GM23338 (cell line): ENCODE measurements around the gene TMC3. TPM values are rescaled to one million over a fixed set of nuclear protein-coding genes. Genes with fewer than 3 reads are reported as not detected.

ENCODE experiments used
- ATAC-seq: fragments of 200-7000 bp; cut with Tn5 transposase; 3 replicates; pipeline ENCODE4 v1.9.1; 2020
- DNase-seq: peaks from one replicate; pipeline ENCODE4 v3.0.0-alpha.2; 2015; ENCODE audit warnings: low spot score
- H2AFZ ChIP-seq: fragments of 200-600 bp; sonication (generic); 2 replicates; pipeline ENCODE4 v1.8.0; 2016; ENCODE audit warnings: antibody characterized with exemption, mild to moderate bottlenecking, moderate library complexity
- H3F3A ChIP-seq: fragments of 200-600 bp; sonication (generic); replicated peaks from 2 replicates; pipeline ENCODE4 v1.8.0; 2017; ENCODE audit warnings: antibody characterized with exemption, mixed run types, low read depth
- H3K27ac ChIP-seq: fragments of 200-600 bp; sonication (generic); 2 replicates; pipeline ENCODE4 v1.6.1; 2016; ENCODE audit warnings: low read depth
- H3K27me3 ChIP-seq: fragments of 200-600 bp; sonication (generic); 2 replicates; pipeline ENCODE4 v1.8.0; 2016; ENCODE audit warnings: mild to moderate bottlenecking, mixed run types, moderate library complexity; ENCODE audit not compliant: insufficient read depth
- H3K36me3 ChIP-seq: fragments of 200-600 bp; sonication (generic); 2 replicates; pipeline ENCODE4 v1.8.0; 2016; ENCODE audit warnings: mild to moderate bottlenecking; ENCODE audit not compliant: insufficient read depth
- H3K4me1 ChIP-seq: fragments of 200-600 bp; sonication (generic); 2 replicates; pipeline ENCODE4 v1.8.0; 2016; ENCODE audit warnings: mild to moderate bottlenecking, moderate library complexity; ENCODE audit not compliant: insufficient read depth
- H3K4me2 ChIP-seq: fragments of 200-600 bp; sonication (generic); 2 replicates; pipeline ENCODE4 v1.7.1; 2017; ENCODE audit warnings: mixed run types
- H3K4me3 ChIP-seq: fragments of 200-600 bp; sonication (generic); 2 replicates; pipeline ENCODE4 v1.6.1; 2016; ENCODE audit warnings: mixed run types
- H3K79me2 ChIP-seq: fragments of 200-600 bp; sonication (generic); replicated peaks from 2 replicates; pipeline ENCODE4 v1.8.0; 2017; ENCODE audit warnings: mild to moderate bottlenecking; ENCODE audit not compliant: insufficient read depth
- H3K9me2 ChIP-seq: fragments of 200-600 bp; sonication (generic); 2 replicates; pipeline ENCODE4 v1.8.0; 2017; ENCODE audit not compliant: insufficient read depth
- H4K20me1 ChIP-seq: fragments of 200-600 bp; sonication (generic); replicated peaks from 2 replicates; pipeline ENCODE4 v1.8.0; 2017; ENCODE audit warnings: mild to moderate bottlenecking; ENCODE audit not compliant: insufficient read depth
- H3K27ac Mint-ChIP-seq: 2 replicates; pipeline ENCODE4 v1.8.0; 2020; ENCODE audit warnings: inconsistent platforms, mild to moderate bottlenecking, moderate library complexity, mixed read lengths
- H3K27me3 Mint-ChIP-seq: 3 replicates; pipeline ENCODE4 v1.8.0; 2022; ENCODE audit warnings: low read depth, mild to moderate bottlenecking, moderate library complexity, mixed read lengths, inconsistent platforms; ENCODE audit not compliant: insufficient read depth, poor library complexity
- H3K36me3 Mint-ChIP-seq: 3 replicates; pipeline ENCODE4 v1.8.0; 2021; ENCODE audit warnings: low read depth, mild to moderate bottlenecking, inconsistent platforms, moderate library complexity, mixed read lengths
- H3K4me1 Mint-ChIP-seq: 3 replicates; pipeline ENCODE4 v1.8.0; 2020; ENCODE audit warnings: mild to moderate bottlenecking, inconsistent platforms, mixed read lengths
- H3K4me3 Mint-ChIP-seq: 3 replicates; pipeline ENCODE4 v1.8.0; 2021; ENCODE audit warnings: moderate library complexity, mild to moderate bottlenecking, inconsistent platforms, mixed read lengths
- H3K9me3 Mint-ChIP-seq: 3 replicates; pipeline ENCODE4 v1.8.0; 2020; ENCODE audit warnings: moderate library complexity, mild to moderate bottlenecking, inconsistent platforms, mixed read lengths
- CREB1 ChIP-seq: fragments of 250-450 bp; sonication (Bioruptor Pico); IDR thresholded peaks from 2 replicates; pipeline ENCODE4 v1.5.0; 2020; ENCODE audit warnings: low read depth, mild to moderate bottlenecking, moderate library complexity
- CTCF ChIP-seq, 2 experiments: fragments of 200-600 bp in 1 of 2; sonication (generic) in 1 of 2; conservative IDR thresholded peaks; 2 replicates each; pipeline versions ENCODE4 v1.5.1 to v1.6.1; 2016 to 2017; ENCODE audit warnings: antibody characterized with exemption in 2 of 2, low read depth in 2 of 2, mild to moderate bottlenecking in 2 of 2, moderate library complexity in 1 of 2
- EZH2 ChIP-seq: fragments of 200-600 bp; sonication (generic); IDR thresholded peaks from one replicate; pipeline ENCODE4 v1.8.0; 2017; ENCODE audit warnings: antibody characterized with exemption, mild to moderate bottlenecking, low read depth; ENCODE audit not compliant: unreplicated experiment
- EZH2phosphoT487 ChIP-seq: fragments of 200-600 bp; sonication (generic); IDR thresholded peaks from one replicate; pipeline ENCODE4 v1.8.1; 2018; ENCODE audit warnings: antibody characterized with exemption; ENCODE audit not compliant: unreplicated experiment
- JUNB ChIP-seq: IDR thresholded peaks from one replicate; pipeline ENCODE4 v1.6.1; 2016; ENCODE audit warnings: antibody characterized with exemption; ENCODE audit not compliant: unreplicated experiment
- NANOG ChIP-seq: IDR thresholded peaks from 2 replicates; pipeline ENCODE4 v1.6.1; 2016; ENCODE audit warnings: antibody characterized with exemption, borderline replicate concordance
- REST ChIP-seq: IDR thresholded peaks from one replicate; pipeline ENCODE4 v1.6.1; 2018; ENCODE audit warnings: antibody characterized with exemption; ENCODE audit not compliant: unreplicated experiment
- STAT1 ChIP-seq: IDR thresholded peaks from one replicate; pipeline ENCODE4 v1.6.1; 2016; ENCODE audit warnings: antibody characterized with exemption; ENCODE audit not compliant: unreplicated experiment
- ZNF114 ChIP-seq: fragments of 250-450 bp; sonication (Bioruptor Pico); IDR thresholded peaks from 2 replicates; pipeline ENCODE4 v1.5.0; 2020; ENCODE audit warnings: mild to moderate bottlenecking, moderate library complexity
- ZNF462 ChIP-seq: fragments of 250-450 bp; sonication (Bioruptor Pico); IDR thresholded peaks from 2 replicates; pipeline ENCODE4 v1.5.0; 2020; ENCODE audit warnings: mild to moderate bottlenecking, moderate library complexity
- polyA plus RNA-seq: library from polyadenylated mRNA; unstranded; fragments of >200 nt; fragmentation: Nextera tagmentation; extraction: Ambion mirVana; gene quantifications from 2 replicates; pipeline ENCODE4 v1.2.1, GENCODE V29; 2016
- total RNA-seq: library from RNA; depleted of rRNA; stranded (reverse); fragments of >200 nt; shearing (Covaris generic); gene quantifications from 2 replicates; pipeline ENCODE4 v1.2.3, GENCODE V29; 2014

TMC3 gene
- total and polyA plus RNA-seq, 2 experiments from 2014 or later, result 0.10 TPM; not detected in 1

GRCh38 chr15:81303244-81304225, 70.5 kb downstream of the TMC3 start:
- Mint-ChIP-seq H3K27me3 (peaks cover 10% of the 10 kb centered on the region), H3K4me3 (peak overlapping the region; percentile 3; the same call in 1 of the 3 replicates), H3K9me3 (no peaks in the 10 kb centered on the region), H3K27ac (peak overlapping the region; percentile 85; the same call in 1 of the 2 replicates), H3K4me1 (peaks cover 30% of the 10 kb centered on the region), H3K36me3 (no peaks in the 10 kb centered on the region)
- Histone ChIP-seq H2AFZ (no peak overlapping the region), H3K4me1 (peaks cover 15% of the 10 kb centered on the region; the same call in 1 of the 2 replicates), H3F3A (no peaks in the 10 kb centered on the region), H3K4me3 (no peak overlapping the region), H3K9me2 (no peaks in the 10 kb centered on the region; the same call in 1 of the 2 replicates), H4K20me1 (no peaks in the 10 kb centered on the region; the same call in 1 of the 2 replicates), H3K36me3 (no peaks in the 10 kb centered on the region), H3K79me2 (no peaks in the 10 kb centered on the region), H3K27ac (no peak overlapping the region), H3K4me2 (0 out of 2 replicates have a peak overlapping the region, but pooled peaks have one; percentile 4), H3K27me3 (no peaks in the 10 kb centered on the region)
- TF ChIP-seq REST, result no peak
- TF ChIP-seq EZH2phosphoT487, result no peak
- no peak for TF ChIP-seq JUNB
- no peak for TF ChIP-seq STAT1
- TF ChIP-seq CTCF (conservative IDR thresholded peaks at IDR 0.05; ENCODE audit: low read depth in 2 of 2), result no peak
- TF ChIP-seq EZH2, result no peak
- TF ChIP-seq NANOG, result no peak
- no peak for TF ChIP-seq ZNF462 (CRISPR knock-in tag)
- TF ChIP-seq ZNF114 (CRISPR knock-in tag), result no peak
- no peak for TF ChIP-seq CREB1
- DNase-seq (peak; percentile 63), ATAC-seq (peak; percentile 97)
